Mammary epithelial cell (primary cell): ENCODE results near the gene GJA3.

Experiments
- EZH2 ChIP-seq: IDR thresholded peaks from 2 replicates; pipeline ENCODE4 v1.6.1; 2012; ENCODE audit warnings: low read length, inconsistent platforms, borderline replicate concordance
- TF ChIP-seq, protein P1 (sequence below), 2 donors: IDR thresholded peaks in 1 of 2; conservative IDR thresholded peaks in 1 of 2; 2 replicates each; pipeline ENCODE4 v1.5.1; 2011 to 2012; ENCODE audit warnings: inconsistent platforms in 2 of 2, low read length in 2 of 2, mild to moderate bottlenecking in 2 of 2, control low read depth in 1 of 2, low read depth in 1 of 2; ENCODE audit not compliant: insufficient read depth in 1 of 2; ENCODE audit errors: extremely low read depth in 1 of 2

DNA sequence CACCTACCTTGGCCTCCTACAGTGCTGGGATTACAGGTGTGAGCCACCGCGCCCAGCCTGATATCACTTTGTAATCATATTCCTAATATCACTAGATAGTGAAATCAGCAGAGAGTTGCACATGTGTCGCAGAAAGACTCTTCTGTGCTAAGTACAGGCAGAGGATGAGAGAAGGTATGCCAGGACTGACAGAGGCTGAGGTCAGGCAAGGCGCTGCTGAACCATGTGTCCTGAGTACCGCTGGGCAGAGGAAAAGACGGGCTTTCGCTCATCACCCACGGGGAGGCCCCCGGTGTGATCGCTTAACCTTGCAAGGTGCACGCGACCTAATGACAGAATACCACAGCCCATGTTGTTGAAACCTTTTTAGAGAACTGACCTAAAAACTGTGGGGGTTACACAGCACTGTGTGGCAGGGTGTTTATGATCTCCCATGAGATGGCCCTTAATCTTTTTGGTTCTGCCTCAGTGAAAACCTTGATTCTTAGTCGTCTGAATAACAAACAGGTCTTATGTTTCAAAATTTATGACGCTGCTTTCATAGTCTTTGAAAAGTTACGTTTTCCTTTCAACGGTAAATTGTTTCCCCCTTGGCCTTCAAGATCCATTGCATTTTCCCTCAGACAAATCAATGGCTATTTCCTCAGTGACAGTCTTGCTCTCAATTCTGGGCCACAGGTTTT is 12.2 kb downstream of the GJA3 start:
- TF ChIP-seq, protein P1, sequence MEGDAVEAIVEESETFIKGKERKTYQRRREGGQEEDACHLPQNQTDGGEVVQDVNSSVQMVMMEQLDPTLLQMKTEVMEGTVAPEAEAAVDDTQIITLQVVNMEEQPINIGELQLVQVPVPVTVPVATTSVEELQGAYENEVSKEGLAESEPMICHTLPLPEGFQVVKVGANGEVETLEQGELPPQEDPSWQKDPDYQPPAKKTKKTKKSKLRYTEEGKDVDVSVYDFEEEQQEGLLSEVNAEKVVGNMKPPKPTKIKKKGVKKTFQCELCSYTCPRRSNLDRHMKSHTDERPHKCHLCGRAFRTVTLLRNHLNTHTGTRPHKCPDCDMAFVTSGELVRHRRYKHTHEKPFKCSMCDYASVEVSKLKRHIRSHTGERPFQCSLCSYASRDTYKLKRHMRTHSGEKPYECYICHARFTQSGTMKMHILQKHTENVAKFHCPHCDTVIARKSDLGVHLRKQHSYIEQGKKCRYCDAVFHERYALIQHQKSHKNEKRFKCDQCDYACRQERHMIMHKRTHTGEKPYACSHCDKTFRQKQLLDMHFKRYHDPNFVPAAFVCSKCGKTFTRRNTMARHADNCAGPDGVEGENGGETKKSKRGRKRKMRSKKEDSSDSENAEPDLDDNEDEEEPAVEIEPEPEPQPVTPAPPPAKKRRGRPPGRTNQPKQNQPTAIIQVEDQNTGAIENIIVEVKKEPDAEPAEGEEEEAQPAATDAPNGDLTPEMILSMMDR (conservative IDR thresholded peaks at IDR 0.05 in 1 of 2, IDR thresholded peaks at IDR 0.05 in 1 of 2; ENCODE audit: extremely low read depth in 1 of 2, insufficient read depth in 1 of 2, low read depth in 1 of 2, low read length in 2 of 2), result no peak
- TF ChIP-seq EZH2, result no peak
